ENCODE measurements around the gene ABCB11.

The ABCB11 gene

DNA sequence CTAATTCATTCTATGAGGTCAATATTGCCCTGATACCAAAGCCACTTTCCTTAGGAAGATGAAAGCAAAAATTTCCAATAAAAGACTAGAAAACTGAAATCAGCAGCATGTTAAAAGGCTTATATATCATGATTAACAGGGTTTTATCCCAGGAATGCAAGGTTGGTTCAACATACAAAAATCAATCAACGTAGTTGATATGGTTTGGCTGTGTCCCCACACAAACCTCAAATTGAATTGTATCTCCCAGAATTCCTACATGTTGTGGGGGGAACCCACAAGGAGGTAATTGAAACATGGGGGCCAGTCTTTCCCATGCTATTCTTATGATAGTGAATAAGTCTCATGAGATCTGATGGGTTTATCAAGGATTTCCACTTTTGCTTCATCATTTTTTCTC lies 11.7 kb upstream of the ABCB11 start:
- no peak overlapping the region for H3K4me3 ChIP-seq (replicated peaks in 1 of 2; ENCODE audit: low read depth in 2 of 2, low read length in 2 of 2)
- no peak for DNase-seq (ENCODE audit: low read depth in 2 of 2)
- TF ChIP-seq, protein P1, sequence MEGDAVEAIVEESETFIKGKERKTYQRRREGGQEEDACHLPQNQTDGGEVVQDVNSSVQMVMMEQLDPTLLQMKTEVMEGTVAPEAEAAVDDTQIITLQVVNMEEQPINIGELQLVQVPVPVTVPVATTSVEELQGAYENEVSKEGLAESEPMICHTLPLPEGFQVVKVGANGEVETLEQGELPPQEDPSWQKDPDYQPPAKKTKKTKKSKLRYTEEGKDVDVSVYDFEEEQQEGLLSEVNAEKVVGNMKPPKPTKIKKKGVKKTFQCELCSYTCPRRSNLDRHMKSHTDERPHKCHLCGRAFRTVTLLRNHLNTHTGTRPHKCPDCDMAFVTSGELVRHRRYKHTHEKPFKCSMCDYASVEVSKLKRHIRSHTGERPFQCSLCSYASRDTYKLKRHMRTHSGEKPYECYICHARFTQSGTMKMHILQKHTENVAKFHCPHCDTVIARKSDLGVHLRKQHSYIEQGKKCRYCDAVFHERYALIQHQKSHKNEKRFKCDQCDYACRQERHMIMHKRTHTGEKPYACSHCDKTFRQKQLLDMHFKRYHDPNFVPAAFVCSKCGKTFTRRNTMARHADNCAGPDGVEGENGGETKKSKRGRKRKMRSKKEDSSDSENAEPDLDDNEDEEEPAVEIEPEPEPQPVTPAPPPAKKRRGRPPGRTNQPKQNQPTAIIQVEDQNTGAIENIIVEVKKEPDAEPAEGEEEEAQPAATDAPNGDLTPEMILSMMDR (IDR thresholded peaks at IDR 0.05; ENCODE audit: low read depth, low read length), result no peak

DNA sequence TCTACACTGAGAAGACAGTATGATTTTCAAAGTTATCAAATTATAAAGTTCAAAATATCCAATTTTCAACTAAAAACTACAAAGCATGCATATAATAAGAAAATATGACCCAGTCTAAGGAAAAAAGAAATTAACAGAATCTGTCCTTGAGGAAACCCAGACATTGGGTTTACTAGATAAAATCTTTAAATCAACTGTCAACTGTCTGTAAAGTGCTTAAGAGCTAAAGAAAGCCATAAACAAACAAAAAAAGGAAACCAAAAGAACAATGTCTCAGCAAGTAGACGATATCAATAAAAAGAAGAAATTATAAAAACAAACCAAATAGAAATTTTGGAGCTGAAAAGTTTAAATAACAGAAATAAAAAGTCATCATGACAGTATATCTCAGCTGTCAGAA lies 10.5 kb upstream of the ABCB11 start:
- no peak for DNase-seq (ENCODE audit: low read depth in 2 of 2)
- no peak overlapping the region for H3K4me3 ChIP-seq (replicated peaks in 1 of 2; ENCODE audit: low read depth in 2 of 2, low read length in 2 of 2)
- TF ChIP-seq, protein P1 (IDR thresholded peaks at IDR 0.05; ENCODE audit: low read depth, low read length), result no peak

DNA sequence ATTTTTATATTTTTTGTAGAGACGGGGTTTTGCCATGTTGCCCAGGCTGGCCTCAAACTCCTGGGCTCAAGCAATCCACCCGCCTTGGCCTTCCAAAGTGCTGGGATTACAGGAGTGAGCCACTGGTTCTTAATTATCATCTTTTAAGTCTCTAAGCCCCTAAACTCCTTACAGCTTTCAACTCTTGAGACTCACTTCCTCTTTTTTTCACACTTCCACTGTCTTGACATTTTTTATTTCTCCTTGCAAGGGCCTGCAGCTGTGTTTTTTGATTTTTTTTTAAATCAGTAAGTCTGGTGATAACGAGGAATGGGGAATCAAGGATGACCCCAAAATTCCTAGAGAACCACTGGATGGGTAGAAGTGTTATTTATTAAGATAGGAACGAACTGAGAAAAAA lies 8.6 kb upstream of the ABCB11 start:
- H3K4me3 ChIP-seq (replicated peaks in 1 of 2; ENCODE audit: low read depth in 2 of 2, low read length in 2 of 2), result no peak overlapping the region
- TF ChIP-seq, protein P1 (IDR thresholded peaks at IDR 0.05; ENCODE audit: low read depth, low read length), result no peak
- no peak for DNase-seq (ENCODE audit: low read depth in 2 of 2)

DNA sequence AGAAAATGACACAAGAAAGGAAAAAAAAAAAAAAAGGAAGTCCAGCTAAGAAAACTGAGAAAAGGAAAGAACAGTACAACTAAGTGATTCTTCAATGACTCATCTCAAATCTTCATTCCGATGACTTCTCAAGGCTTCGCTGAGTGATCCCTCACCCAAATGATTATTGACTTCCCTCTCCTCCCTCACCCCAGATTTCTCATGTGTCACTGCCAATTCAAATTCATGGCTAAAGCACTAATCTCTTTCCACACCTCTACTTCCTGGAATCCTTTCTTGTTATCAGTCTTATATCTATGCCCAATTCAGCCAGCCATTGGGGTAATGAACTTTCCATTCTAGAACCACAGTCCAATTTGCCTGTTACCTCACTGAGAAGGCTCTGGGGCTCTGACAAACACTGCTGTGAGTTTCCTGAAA lies 7.2 kb upstream of the ABCB11 start:
- TF ChIP-seq, protein P1 (IDR thresholded peaks at IDR 0.05; ENCODE audit: low read depth, low read length), result no peak
- H3K4me3 ChIP-seq (replicated peaks in 1 of 2; ENCODE audit: low read depth in 2 of 2, low read length in 2 of 2), result no peak overlapping the region
- DNase-seq (ENCODE audit: low read depth in 2 of 2), result peak; percentile 58 to 83

DNA sequence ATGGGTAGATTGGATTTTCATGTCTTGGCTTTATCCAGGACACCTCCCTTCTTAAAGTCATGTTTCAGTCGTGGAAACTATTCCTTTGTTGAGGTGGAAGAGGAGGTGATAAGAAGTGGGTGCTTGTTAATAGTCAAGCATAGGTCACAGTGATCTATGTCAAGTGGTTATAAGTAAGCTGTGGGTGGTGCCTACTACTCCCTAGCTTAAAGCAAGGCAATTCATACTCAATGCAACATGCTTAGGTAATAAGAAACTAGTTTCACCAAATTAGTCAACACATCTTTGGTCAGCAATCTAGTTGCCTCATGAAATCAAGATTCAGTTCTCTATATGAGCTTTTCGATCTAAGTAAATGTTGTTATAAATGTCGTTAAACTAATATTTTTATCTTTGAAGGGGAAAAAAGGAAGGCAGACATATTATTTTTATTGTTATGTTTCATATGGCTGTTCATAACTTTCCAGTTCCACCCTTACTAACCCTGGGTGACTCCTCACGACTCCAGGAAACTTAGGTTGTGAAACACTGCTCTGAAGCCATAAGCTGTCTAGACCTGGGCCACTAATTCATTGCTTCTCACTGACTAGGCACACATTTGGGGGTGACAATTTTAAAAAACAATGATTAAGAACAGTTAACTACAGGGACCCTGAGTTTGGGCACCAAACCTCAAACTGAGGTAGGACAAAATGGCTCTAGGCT lies 5.8 kb upstream of the ABCB11 start:
- TF ChIP-seq, protein P1 (IDR thresholded peaks at IDR 0.05; ENCODE audit: low read depth, low read length), result no peak
- peak in 1 of 2 donors; percentile 41 for DNase-seq (ENCODE audit: low read depth in 2 of 2)
- no peak overlapping the region for H3K4me3 ChIP-seq (replicated peaks in 1 of 2; ENCODE audit: low read depth in 2 of 2, low read length in 2 of 2)

DNA sequence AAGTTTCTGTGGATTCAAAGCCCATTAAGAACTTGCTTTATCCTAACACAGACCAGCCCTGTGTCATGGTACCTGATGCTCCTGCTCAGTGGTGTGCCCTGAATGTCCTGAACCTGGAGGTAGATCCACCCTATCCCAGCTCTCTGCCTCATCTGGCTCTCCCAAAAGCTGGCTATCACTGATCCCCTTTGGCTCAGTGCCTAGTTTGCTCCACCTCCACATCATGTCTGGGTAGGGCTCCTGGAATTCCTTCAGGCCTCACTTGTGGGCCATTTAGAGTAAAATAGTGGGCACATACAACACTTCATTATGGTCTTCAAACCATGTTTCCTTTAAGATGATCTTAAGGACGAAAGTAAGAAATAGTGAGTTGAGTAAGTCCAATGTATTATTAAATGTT lies 4.8 kb upstream of the ABCB11 start:
- no peak overlapping the region for H3K4me3 ChIP-seq (replicated peaks in 1 of 2; ENCODE audit: low read depth in 2 of 2, low read length in 2 of 2)
- TF ChIP-seq, protein P1 (IDR thresholded peaks at IDR 0.05; ENCODE audit: low read depth, low read length), result no peak
- no peak for DNase-seq (ENCODE audit: low read depth in 2 of 2)
